ENCODE results near the gene RYR2. TPM values are rescaled to one million over a fixed set of nuclear protein-coding genes. Genes with fewer than 3 reads are reported as not detected.

RYR2 gene
- total RNA-seq, 2 donors from 2014 or later = 392 to 756 TPM

- H3K9me3 ChIP-seq = no peaks in the 10 kb centered on the region
- H3K27me3 ChIP-seq = no peaks in the 10 kb centered on the region
- H3K4me1 ChIP-seq = no peaks in the 10 kb centered on the region
- no peak overlapping the region for H3K27ac ChIP-seq
- peaks cover 19% of the 10 kb centered on the region for H3K36me3 ChIP-seq
- H3K4me3 ChIP-seq = no peak overlapping the region
- no peak for DNase-seq (ENCODE audit: low spot score)
- TF ChIP-seq CTCF (IDR thresholded peaks at IDR 0.05) = no peak
Measured at GRCh38 chr1:237759377-237759776, 717.4 kb downstream of the RYR2 start.

DNA sequence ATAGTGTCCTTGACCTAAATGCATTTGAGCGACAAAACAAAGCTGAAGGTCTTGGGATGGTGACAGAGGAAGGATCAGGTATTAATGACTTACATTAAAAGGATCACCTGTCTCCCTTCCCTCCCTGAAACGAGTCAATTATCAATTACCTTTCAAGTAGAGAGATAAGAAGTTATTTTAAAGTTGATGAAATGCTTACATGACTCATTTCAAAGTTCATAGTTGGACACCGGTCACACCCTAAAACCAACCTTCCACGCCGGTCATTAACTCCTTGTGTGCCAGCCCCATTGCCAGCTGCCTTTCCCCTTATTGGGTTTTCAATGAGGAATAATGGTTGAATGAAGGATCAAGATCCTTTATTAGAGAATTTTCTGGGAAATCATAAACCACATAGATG is 719.0 kb downstream of the RYR2 start:
- Histone ChIP-seq H3K36me3 (peaks cover 19% of the 10 kb centered on the region), H3K4me1 (no peaks in the 10 kb centered on the region), H3K27me3 (no peaks in the 10 kb centered on the region), H3K9me3 (no peaks in the 10 kb centered on the region), H3K4me3 (no peak overlapping the region), H3K27ac (no peak overlapping the region)
- TF ChIP-seq CTCF (IDR thresholded peaks at IDR 0.05) = no peak
- DNase-seq (ENCODE audit: low spot score) = no peak

- no peak for TF ChIP-seq CTCF (IDR thresholded peaks at IDR 0.05)
- no peak overlapping the region for H3K27ac ChIP-seq
- no peaks in the 10 kb centered on the region for H3K4me1 ChIP-seq
- H3K36me3 ChIP-seq = peaks cover 12% of the 10 kb centered on the region
- H3K27me3 ChIP-seq = no peaks in the 10 kb centered on the region
- DNase-seq (ENCODE audit: low spot score) = no peak
- H3K4me3 ChIP-seq = no peak overlapping the region
- no peaks in the 10 kb centered on the region for H3K9me3 ChIP-seq
Measured at GRCh38 chr1:237763137-237763536, 721.2 kb downstream of the RYR2 start.

- Histone ChIP-seq H3K4me3 (no peak overlapping the region), H3K36me3 (peaks cover 6% of the 10 kb centered on the region), H3K27ac (no peak overlapping the region), H3K4me1 (no peaks in the 10 kb centered on the region), H3K27me3 (no peaks in the 10 kb centered on the region), H3K9me3 (no peaks in the 10 kb centered on the region)
- DNase-seq (ENCODE audit: low spot score) = no peak
- TF ChIP-seq CTCF (IDR thresholded peaks at IDR 0.05) = no peak
Measured at GRCh38 chr1:237763751-237764150, 721.8 kb downstream of the RYR2 start.

DNA sequence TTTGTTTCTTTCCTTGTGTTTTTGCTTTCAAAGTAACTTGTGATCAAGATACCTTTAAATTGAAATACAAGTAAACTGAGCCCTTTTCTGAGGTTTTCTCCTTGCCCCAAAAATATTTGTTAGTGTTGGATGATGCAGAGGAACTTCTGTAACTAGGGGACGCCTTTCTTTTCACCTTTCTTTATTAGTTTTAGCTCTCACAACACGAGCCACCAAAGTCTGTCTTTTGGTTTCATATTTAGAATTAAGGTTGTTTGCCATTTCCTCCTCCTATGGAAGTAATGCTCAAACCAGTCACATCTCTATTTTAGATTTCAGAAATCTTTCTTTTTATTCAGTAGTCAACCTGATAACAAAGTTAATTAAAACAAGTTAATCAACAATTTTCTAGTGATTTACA is 727.9 kb downstream of the RYR2 start:
- no peak for TF ChIP-seq CTCF (IDR thresholded peaks at IDR 0.05)
- no peak overlapping the region for H3K27ac ChIP-seq
- no peak overlapping the region for H3K4me3 ChIP-seq
- H3K27me3 ChIP-seq = no peaks in the 10 kb centered on the region
- no peaks in the 10 kb centered on the region for H3K4me1 ChIP-seq
- H3K36me3 ChIP-seq = peaks cover 19% of the 10 kb centered on the region
- no peak for DNase-seq (ENCODE audit: low spot score)
- H3K9me3 ChIP-seq = no peaks in the 10 kb centered on the region

DNA sequence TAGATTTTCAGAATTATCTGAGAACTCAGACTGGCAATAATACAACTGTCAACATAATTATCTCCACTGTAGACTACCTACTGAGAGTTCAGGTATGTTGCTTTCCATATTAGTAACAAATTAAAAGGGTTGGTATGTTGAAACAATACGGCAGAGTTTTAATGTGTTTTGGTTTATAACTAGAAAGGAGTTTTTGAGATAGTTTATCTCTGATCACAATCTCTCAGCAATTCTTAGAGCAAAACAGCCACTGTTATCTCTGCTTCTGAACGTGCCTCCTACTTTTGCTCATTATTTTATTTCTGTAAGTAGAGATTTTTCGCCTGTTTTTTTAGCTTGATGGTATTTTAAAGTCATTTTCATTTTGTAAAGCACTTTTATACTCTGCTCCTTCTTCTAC is 730.0 kb downstream of the RYR2 start:
- no peaks in the 10 kb centered on the region for H3K9me3 ChIP-seq
- no peak for DNase-seq (ENCODE audit: low spot score)
- H3K4me1 ChIP-seq = no peaks in the 10 kb centered on the region
- no peaks in the 10 kb centered on the region for H3K27me3 ChIP-seq
- H3K36me3 ChIP-seq = peaks cover 23% of the 10 kb centered on the region
- TF ChIP-seq CTCF (IDR thresholded peaks at IDR 0.05) = no peak
- no peak overlapping the region for H3K27ac ChIP-seq
- H3K4me3 ChIP-seq = no peak overlapping the region
